ES-I3 (cell line): ENCODE data around the gene GNG7.
"Not testable (repeated sequence)": the region's sequence is repeated elsewhere in the genome, so short reads cannot be mapped to it uniquely, and the experiment has no call there.

Experiments used
- H3K36me3 ChIP-seq: 2 replicates; pipeline ENCODE4 v1.6.1; 2013; ENCODE audit warnings: mild to moderate bottlenecking, low read length, control low read depth, moderate library complexity; ENCODE audit not compliant: insufficient read depth
- H3K4me1 ChIP-seq: 2 replicates; pipeline ENCODE4 v1.6.1; 2013; ENCODE audit warnings: mild to moderate bottlenecking, control low read depth, low read length; ENCODE audit not compliant: insufficient read depth
- H3K9ac ChIP-seq: 2 replicates; pipeline ENCODE4 v1.6.1; 2013; ENCODE audit warnings: low read depth, mild to moderate bottlenecking, low read length, moderate library complexity
- H3K9me3 ChIP-seq: 2 replicates; pipeline ENCODE4 v1.6.1; 2013; ENCODE audit warnings: mild to moderate bottlenecking, low read length, moderate library complexity; ENCODE audit not compliant: control insufficient read depth, insufficient read depth

Gene GNG7

GRCh38 chr19:2524361-2524839, 178.1 kb downstream of the GNG7 start:
- H3K36me3 ChIP-seq, result no peaks in the 10 kb centered on the region
- H3K9ac ChIP-seq, result no peak overlapping the region
- H3K4me1 ChIP-seq, result peaks cover 16% of the 10 kb centered on the region
- no peaks in the 10 kb centered on the region for H3K9me3 ChIP-seq

DNA sequence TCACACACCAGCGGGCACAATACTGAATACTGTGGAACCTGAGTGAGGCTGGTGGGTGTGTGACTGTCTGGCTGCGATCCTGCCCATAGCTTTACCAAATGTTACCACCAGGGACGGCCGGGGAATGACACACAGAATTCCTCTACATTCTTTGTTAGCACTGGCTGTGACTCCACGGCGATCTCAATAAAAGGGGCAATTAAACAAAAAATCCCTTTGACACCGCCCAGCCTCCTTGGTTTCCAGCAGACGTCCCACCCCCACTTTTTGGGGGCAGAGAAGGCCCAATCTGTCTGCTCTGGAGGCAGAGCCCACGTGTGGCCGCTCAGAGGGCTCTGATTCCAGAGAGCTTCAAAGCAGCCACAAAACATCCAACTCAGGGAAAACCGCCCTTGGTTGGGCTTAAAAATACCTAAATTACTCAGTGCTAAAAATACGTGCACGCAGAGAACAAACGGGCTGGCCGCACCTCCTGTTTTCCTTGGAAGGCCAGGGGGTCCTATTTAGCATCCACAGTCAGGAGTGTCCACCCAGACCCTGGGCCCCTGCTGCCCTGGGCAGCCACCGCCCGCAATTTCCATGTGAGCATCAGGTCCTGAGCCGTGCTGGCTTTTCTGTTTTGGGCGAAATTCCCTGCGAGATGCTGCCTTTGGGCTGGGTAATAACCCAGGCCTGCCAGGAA, 178.7 kb downstream of the GNG7 start:
- no peaks in the 10 kb centered on the region for H3K9me3 ChIP-seq
- peaks cover 16% of the 10 kb centered on the region for H3K4me1 ChIP-seq
- no peak overlapping the region for H3K9ac ChIP-seq
- H3K36me3 ChIP-seq, result no peaks in the 10 kb centered on the region

- no peak overlapping the region for H3K9ac ChIP-seq
- H3K36me3 ChIP-seq, result no peaks in the 10 kb centered on the region
- H3K9me3 ChIP-seq, result no peaks in the 10 kb centered on the region
- peaks cover 19% of the 10 kb centered on the region for H3K4me1 ChIP-seq
These were observed 183.0 kb downstream of the GNG7 start for GRCh38 chr19:2519482-2519881.

- peaks cover 13% of the 10 kb centered on the region; the same call in 1 of the 2 replicates for H3K4me1 ChIP-seq
- not testable (repeated sequence) for H3K36me3 ChIP-seq, H3K9me3 ChIP-seq, H3K9ac ChIP-seq
These were observed 183.6 kb downstream of the GNG7 start for GRCh38 chr19:2518856-2519255.

DNA sequence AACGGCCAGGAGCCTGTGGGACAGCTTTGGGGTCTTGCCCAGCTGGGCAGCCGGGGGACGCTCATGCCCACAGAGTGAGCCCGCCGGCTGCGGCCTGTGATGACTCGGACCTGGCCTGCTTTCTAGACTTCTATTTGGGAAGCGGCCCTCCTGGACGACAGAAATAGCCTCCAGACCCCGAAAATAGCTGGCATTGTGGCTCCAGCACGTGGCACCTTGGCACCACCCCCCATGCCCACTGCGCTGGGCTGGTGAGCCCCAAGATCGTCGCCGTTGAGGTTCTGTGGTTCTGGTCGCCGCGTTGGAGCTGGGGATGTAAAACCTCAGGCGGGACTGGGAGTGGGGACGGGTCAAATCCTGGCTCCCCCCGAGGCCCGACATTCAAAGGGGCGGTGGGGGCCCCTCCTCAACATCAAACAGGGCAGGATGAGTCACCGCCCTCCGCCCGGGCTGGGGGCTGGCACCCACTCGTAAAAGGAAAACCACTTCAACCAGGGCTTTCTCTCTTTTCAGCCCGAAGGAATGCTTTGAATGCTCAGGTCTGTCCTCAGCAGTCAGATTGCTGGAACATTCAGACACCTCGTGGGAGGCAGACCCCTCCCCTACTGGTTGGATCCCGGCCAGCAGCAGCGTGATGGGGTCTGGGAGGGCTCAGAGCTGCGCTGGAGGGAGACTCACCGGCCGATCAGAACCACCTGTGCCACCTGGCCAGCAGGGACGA, 184.5 kb downstream of the GNG7 start:
- H3K4me1 ChIP-seq, result peaks cover 11% of the 10 kb centered on the region; the same call in 1 of the 2 replicates
- H3K9me3 ChIP-seq, result no peaks in the 10 kb centered on the region
- H3K36me3 ChIP-seq, result no peaks in the 10 kb centered on the region
- H3K9ac ChIP-seq, result no peak overlapping the region

DNA sequence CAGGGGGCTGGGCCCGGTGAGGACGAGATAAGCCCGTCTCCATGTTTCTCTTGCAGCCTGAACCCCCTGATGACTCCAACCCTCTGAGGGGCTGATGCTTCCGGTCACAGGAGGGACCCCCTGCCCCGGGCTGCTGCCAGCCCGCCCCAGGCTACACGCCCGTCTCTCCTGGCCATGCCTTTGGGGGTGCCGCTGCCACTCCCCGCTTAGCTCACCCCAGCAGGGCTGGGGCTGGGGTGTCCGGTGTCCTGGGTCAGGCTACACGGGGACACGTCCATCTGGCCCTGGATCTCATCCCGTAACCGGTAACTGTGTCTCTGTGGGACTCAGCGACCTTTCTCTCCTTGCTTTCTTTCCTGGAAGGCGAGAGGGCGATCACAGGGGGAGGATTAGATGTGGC, 185.8 kb downstream of the GNG7 start:
- Histone ChIP-seq H3K4me1 (peaks cover 11% of the 10 kb centered on the region; the same call in 1 of the 2 replicates), H3K9me3 (no peaks in the 10 kb centered on the region)

DNA sequence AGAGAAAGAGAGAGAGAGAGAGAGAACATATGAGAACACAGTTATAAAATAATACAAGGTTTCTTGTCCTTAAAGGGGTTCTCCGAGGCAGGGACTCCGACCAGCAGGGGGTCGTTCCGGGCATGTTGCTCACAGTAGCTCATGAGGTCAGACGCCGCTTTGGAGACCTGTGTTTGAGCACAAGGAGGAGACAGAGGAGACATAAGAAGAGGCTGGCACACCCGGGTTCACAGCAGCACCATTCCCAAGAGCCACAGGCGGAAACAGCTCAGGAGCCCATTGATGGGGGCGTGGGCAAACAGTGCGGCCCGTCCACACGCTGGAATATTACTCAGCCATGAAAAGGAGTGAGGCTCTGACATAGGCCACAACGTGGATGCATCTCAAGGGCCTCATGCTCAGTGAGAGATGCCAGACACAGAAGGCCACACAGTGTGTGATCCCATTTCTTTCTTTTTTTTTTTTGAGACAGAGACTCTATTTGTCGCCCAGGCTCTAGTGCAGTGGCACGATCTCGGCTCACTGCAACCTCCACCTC, 187.4 kb downstream of the GNG7 start:
- no peaks in the 10 kb centered on the region for H3K36me3 ChIP-seq
- H3K9me3 ChIP-seq, result no peaks in the 10 kb centered on the region
- H3K4me1 ChIP-seq, result peaks cover 11% of the 10 kb centered on the region; the same call in 1 of the 2 replicates
- H3K9ac ChIP-seq, result no peak overlapping the region

More for the DNA sequence above, 185.8 kb downstream of the GNG7 start:
- no peak overlapping the region for H3K9ac ChIP-seq
- no peaks in the 10 kb centered on the region for H3K36me3 ChIP-seq

DNA sequence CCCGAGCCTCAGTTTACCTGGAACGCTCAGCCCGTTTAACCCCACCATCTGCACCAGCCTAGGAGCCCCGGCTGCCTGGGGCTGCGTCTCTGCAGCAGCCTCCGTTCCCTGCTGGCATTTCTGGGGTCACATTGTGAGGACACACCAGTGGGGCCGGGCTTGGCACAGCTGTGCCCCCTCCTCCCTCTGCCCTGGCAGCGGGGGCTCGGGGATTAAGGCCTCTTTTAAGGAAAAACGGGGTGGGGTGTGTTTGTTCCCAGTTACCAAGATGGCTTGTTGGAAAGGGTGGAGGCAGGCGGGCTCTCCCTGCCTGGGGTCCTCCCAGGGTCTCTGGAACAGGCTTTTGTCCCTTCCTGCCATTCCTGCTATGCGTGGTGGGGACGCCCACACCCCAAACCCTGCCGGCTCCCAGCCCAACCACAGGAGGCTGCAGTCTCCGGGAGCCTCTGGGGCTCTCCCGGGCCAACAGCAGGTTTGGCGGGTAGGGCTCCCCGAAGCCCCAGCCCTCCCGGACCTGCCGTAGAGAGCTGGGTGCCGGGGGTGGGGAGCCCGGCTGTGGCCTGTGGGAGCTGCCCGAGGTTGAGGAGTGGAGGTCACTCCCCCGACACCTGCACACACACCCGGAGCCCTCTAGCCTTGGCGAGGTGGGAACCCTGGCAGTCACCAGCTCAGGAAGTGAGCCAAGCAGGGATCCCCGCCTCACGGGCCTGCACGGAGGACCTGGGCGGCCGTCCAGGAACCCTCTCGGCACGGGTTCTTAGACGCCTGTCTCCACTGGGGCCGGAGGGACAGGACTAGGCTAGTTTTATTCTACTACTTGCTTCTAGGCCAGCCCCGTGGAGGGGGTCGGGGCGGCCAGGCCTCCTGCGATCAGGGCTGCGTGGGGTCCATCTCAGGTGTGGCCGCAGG, 189.7 kb downstream of the GNG7 start:
- no peak overlapping the region for H3K9ac ChIP-seq
- H3K36me3 ChIP-seq, result no peaks in the 10 kb centered on the region
- peaks cover 2% of the 10 kb centered on the region; the same call in 1 of the 2 replicates for H3K4me1 ChIP-seq
- no peaks in the 10 kb centered on the region for H3K9me3 ChIP-seq

GRCh38 chr19:2511991-2512390, 190.5 kb downstream of the GNG7 start:
- Histone ChIP-seq H3K9me3 (no peaks in the 10 kb centered on the region), H3K4me1 (0 out of 2 replicates have a peak, but pooled peaks cover 3% of the 10 kb centered on the region), H3K9ac (no peak overlapping the region), H3K36me3 (no peaks in the 10 kb centered on the region)

DNA sequence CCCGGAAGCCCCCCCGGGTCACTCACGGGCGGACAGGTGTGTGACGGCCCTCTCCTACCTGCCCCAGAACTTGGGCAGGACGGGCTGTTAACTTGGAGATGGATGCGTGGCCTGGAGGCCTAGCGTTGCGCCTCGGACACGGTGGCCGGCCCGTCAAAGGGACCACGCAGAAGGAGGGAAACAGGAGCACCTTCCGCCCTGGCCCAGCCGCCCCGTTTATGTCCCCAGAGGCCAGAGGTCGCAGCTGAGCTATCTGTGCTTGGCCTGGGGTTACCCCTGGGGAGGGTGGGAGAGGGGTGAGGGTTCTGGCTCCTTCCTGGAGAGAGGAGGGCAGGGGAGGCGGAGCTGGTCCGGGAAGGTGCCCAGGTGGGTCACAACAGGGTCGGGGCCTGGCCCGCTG, 190.9 kb downstream of the GNG7 start:
- H3K36me3 ChIP-seq, result no peaks in the 10 kb centered on the region
- no peaks in the 10 kb centered on the region for H3K9me3 ChIP-seq
- H3K9ac ChIP-seq, result no peak overlapping the region
- H3K4me1 ChIP-seq, result 0 out of 2 replicates have a peak, but pooled peaks cover 4% of the 10 kb centered on the region

- peaks cover 4% of the 10 kb centered on the region; the same call in 1 of the 2 replicates for H3K4me1 ChIP-seq
These were observed 193.4 kb downstream of the GNG7 start for GRCh38 chr19:2509096-2509495.

DNA sequence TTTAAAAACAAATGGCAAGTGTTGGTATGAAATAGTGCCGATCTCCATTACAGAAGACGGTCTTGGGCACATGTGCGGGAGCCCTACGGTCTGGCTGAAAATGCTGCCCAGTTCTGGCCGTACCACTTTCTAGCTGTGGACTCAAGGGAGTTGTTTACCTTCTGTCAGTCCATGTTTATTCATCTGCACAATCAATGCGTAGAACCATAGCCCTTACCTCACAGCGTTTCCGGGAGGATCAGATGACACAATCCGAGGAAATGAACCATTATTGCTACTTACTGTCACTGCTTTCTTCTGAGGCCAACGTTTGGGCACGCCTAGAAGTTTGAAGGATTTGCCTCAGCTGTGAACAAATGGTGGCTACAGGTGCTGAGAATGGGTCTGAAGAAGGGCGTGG, 195.4 kb downstream of the GNG7 start:
- H3K36me3 ChIP-seq, result no peaks in the 10 kb centered on the region
- peaks cover 4% of the 10 kb centered on the region; the same call in 1 of the 2 replicates for H3K4me1 ChIP-seq
- no peaks in the 10 kb centered on the region for H3K9me3 ChIP-seq
- H3K9ac ChIP-seq, result no peak overlapping the region

More at GRCh38 chr19:2509096-2509495, 193.4 kb downstream of the GNG7 start:
- Histone ChIP-seq H3K9me3 (no peaks in the 10 kb centered on the region), H3K36me3 (no peaks in the 10 kb centered on the region), H3K9ac (no peak overlapping the region)

- H3K9ac ChIP-seq, H3K36me3 ChIP-seq, H3K9me3 ChIP-seq, H3K4me1 ChIP-seq: not testable (repeated sequence)
These were observed 195.8 kb downstream of the GNG7 start for GRCh38 chr19:2506656-2507055.
